HepG2 (cell line): ENCODE results near the gene NBPF1. TPM values are rescaled to one million over a fixed set of nuclear protein-coding genes. Genes with fewer than 3 reads are reported as not detected.

Experiments
- BRCA1 ChIP-seq: sonication (generic); formaldehyde crosslinking; IDR thresholded peaks from 2 replicates; pipeline ENCODE4 v1.4.0; 2020; ENCODE audit warnings: missing genetic modification reagents
- CENPT ChIP-seq: sonication (generic); formaldehyde crosslinking; IDR thresholded peaks from 2 replicates; pipeline ENCODE4 v1.8.0; 2022; ENCODE audit warnings: low read depth, mild to moderate bottlenecking, moderate library complexity, missing genetic modification reagents
- CHCHD3 ChIP-seq: sonication (generic); formaldehyde crosslinking; IDR thresholded peaks from 2 replicates; pipeline ENCODE4 v1.8.0; 2022; ENCODE audit warnings: mild to moderate bottlenecking, missing genetic modification reagents, moderate library complexity
- IKZF5 ChIP-seq: IDR thresholded peaks from 2 replicates; pipeline ENCODE4 v1.6.1; 2018; ENCODE audit warnings: missing genetic modification reagents, mild to moderate bottlenecking, missing compliant biosample characterization
- IRF9 ChIP-seq: sonication (generic); formaldehyde crosslinking; IDR thresholded peaks from 2 replicates; pipeline ENCODE4 v1.8.0; 2022; ENCODE audit warnings: missing genetic modification reagents, mild to moderate bottlenecking, borderline replicate concordance
- MTF1 ChIP-seq: sonication (generic); formaldehyde crosslinking; IDR thresholded peaks from 2 replicates; pipeline ENCODE4 v1.5.0; 2020; ENCODE audit warnings: missing genetic modification reagents
- THYN1 ChIP-seq: sonication (generic); formaldehyde crosslinking; IDR thresholded peaks from 2 replicates; pipeline ENCODE4 v1.8.1; 2023; ENCODE audit warnings: low read depth, mild to moderate bottlenecking, moderate library complexity, missing genetic modification reagents, borderline replicate concordance
- ZFP90 ChIP-seq: sonication (generic); formaldehyde crosslinking; IDR thresholded peaks from 2 replicates; pipeline ENCODE4 v1.8.0; 2022; ENCODE audit warnings: missing genetic modification reagents, mild to moderate bottlenecking, inconsistent platforms, borderline replicate concordance
- ZNF143 ChIP-seq: sonication (generic); formaldehyde crosslinking; IDR thresholded peaks from 2 replicates; pipeline ENCODE4 v1.4.0; 2020; ENCODE audit warnings: missing genetic modification reagents
- ZNF329 ChIP-seq: sonication (generic); formaldehyde crosslinking; IDR thresholded peaks from 2 replicates; pipeline ENCODE4 v1.9.0; 2021; ENCODE audit warnings: low read depth, mild to moderate bottlenecking, missing genetic modification reagents
- ZNF501 ChIP-seq: sonication (generic); formaldehyde crosslinking; IDR thresholded peaks from 2 replicates; pipeline ENCODE4 v1.5.1; 2020; ENCODE audit warnings: mild to moderate bottlenecking, moderate library complexity, missing genetic modification reagents
- ZNF569 ChIP-seq: sonication (generic); formaldehyde crosslinking; IDR thresholded peaks from 2 replicates; pipeline ENCODE4 v1.5.0; 2020; ENCODE audit warnings: mild to moderate bottlenecking, missing genetic modification reagents, moderate library complexity, borderline replicate concordance
- ZNF570 ChIP-seq: sonication (generic); formaldehyde crosslinking; IDR thresholded peaks from 2 replicates; pipeline ENCODE4 v1.4.0; 2020; ENCODE audit warnings: mild to moderate bottlenecking, missing genetic modification reagents, borderline replicate concordance
- ZNF670 ChIP-seq: sonication (generic); formaldehyde crosslinking; IDR thresholded peaks from 2 replicates; pipeline ENCODE4 v1.8.0; 2022; ENCODE audit warnings: mild to moderate bottlenecking, missing genetic modification reagents, borderline replicate concordance
- ZNF674 ChIP-seq: sonication (generic); formaldehyde crosslinking; IDR thresholded peaks from 2 replicates; pipeline ENCODE4 v1.5.0; 2020; ENCODE audit warnings: low read depth, mild to moderate bottlenecking, missing genetic modification reagents
- ZNF75D ChIP-seq: sonication (generic); formaldehyde crosslinking; IDR thresholded peaks from 2 replicates; pipeline ENCODE4 v1.8.1; 2023; ENCODE audit warnings: missing genetic modification reagents, mild to moderate bottlenecking, borderline replicate concordance
- ZSCAN25 ChIP-seq: sonication (generic); formaldehyde crosslinking; IDR thresholded peaks from 2 replicates; pipeline ENCODE4 v1.8.0; 2022; ENCODE audit warnings: mild to moderate bottlenecking, missing genetic modification reagents
- polyA plus RNA-seq, 8 experiments: library from polyadenylated mRNA; depleted of rRNA in 3 of 8; stranded (reverse) in 7 of 8; unstranded in 1 of 8; fragments of >200 nt; fragmentation: Illumina TruSeq in 4 of 8; extraction: Trizol in 4 of 8; gene quantifications; 2 replicates each; pipeline versions ENCODE4 v1.2.1 to v1.2.3, GENCODE V29; 2011 to 2016; ENCODE audit warnings: low read depth in 4 of 8, missing spikeins in 1 of 8, mixed read lengths in 1 of 8; ENCODE audit not compliant: insufficient read depth in 1 of 8
- total RNA-seq, 5 experiments: library from RNA; depleted of rRNA; stranded (reverse); fragments of >200 nt; fragmentation: Illumina TruSeq; extraction: Trizol; gene quantifications; 2 replicates each; pipeline ENCODE4 v1.2.3, GENCODE V29; 2016; ENCODE audit warnings: low read depth in 1 of 5

NBPF1 gene
- total and polyA plus RNA-seq, 2 of the 13 experiments (the other 11 are each of a cell fraction or from before 2014, with no cell fraction given): 30.3 to 35.6 TPM

DNA sequence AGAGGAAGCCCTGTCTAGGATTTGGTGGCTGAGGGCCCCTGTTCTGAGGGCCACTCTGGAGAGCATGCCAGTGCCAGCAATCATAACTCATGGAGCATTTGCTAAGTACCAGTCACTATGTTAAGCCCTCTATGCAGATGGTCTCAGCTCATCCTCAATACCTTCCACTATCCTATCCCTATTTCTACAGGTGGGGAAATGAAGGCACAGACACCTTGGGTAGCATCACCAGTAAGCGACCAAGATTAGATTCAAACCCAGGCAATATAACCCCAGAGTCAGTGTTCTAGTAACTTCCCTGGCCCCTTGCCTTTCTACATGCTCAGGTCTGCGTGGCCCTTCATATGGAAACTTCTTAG lies 7.9 kb upstream of the NBPF1 start (continued):
- no peak for TF ChIP-seq ZSCAN25 (CRISPR knock-in tag)
- TF ChIP-seq BRCA1 (CRISPR knock-in tag): peak; percentile 2; the same call in 1 of the 2 replicates
- no peak for TF ChIP-seq IRF9 (CRISPR knock-in tag)
- 0 out of 2 replicates have a peak, but pooled peaks have one; percentile 11 for TF ChIP-seq IKZF5 (CRISPR knock-in tag)
- no peak for TF ChIP-seq ZNF570 (CRISPR knock-in tag)
- TF ChIP-seq ZNF329: no peak
- no peak; the same call in 1 of the 2 replicates for TF ChIP-seq ZNF143 (CRISPR knock-in tag)
- TF ChIP-seq CENPT: no peak
- no peak for TF ChIP-seq ZNF674 (CRISPR knock-in tag)
- no peak for TF ChIP-seq MTF1 (CRISPR knock-in tag)
- TF ChIP-seq CHCHD3: no peak
- TF ChIP-seq ZNF670: no peak
- TF ChIP-seq ZNF569 (CRISPR knock-in tag): no peak
- 0 out of 2 replicates have a peak, but pooled peaks have one; percentile 10 for TF ChIP-seq ZNF501 (CRISPR knock-in tag)
- no peak for TF ChIP-seq ZNF75D (CRISPR knock-in tag)
- 0 out of 2 replicates have a peak, but pooled peaks have one; percentile 15 for TF ChIP-seq ZFP90 (CRISPR knock-in tag)
- no peak for TF ChIP-seq THYN1 (CRISPR knock-in tag)
